Thyroid gland (tissue), 4 donors: ENCODE measurements around the gene CCDC9B.
A peak's percentile ranks its signal among the peaks of the same experiment; 100 is the strongest.

Source experiments
- POLR2A ChIP-seq, 2 donors: fragments of 450-650 bp; IDR thresholded peaks; one replicate each; pipeline ENCODE4 v1.6.1; 2017; ENCODE audit warnings: antibody characterized with exemption in 2 of 2, mild to moderate bottlenecking in 2 of 2, moderate library complexity in 1 of 2
- TF ChIP-seq, protein P1 (sequence below), 6 experiments: fragments of 200-600 bp in 3 of 6; fragments of 450-650 bp in 3 of 6; sonication (generic) in 3 of 6; IDR thresholded peaks; one replicate each; pipeline ENCODE4 v1.5.1; 2016 to 2019; ENCODE audit warnings: antibody characterized with exemption in 6 of 6, mild to moderate bottlenecking in 2 of 6, inconsistent platforms in 1 of 6, moderate library complexity in 1 of 6

DNA sequence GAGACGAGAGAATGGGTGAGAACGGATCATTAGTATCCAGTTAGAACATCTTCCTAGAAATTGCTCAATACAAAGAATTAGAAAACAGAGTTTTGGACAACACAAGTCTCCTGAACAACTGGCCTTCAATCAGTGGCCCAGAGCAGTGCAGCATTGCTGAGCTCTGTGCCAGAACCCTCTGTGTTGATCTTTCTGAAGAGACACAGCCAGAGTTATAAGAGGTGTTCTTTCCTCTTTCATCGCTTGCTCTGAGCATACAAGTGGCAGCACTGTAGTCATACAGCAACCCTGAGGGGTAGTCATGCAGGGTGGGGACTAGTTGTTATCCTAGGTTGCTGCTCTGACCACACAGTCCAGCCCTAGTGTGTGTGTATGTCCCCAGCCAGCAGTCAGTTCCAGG, 45.7 kb upstream of the CCDC9B start:
- TF ChIP-seq, protein P1, sequence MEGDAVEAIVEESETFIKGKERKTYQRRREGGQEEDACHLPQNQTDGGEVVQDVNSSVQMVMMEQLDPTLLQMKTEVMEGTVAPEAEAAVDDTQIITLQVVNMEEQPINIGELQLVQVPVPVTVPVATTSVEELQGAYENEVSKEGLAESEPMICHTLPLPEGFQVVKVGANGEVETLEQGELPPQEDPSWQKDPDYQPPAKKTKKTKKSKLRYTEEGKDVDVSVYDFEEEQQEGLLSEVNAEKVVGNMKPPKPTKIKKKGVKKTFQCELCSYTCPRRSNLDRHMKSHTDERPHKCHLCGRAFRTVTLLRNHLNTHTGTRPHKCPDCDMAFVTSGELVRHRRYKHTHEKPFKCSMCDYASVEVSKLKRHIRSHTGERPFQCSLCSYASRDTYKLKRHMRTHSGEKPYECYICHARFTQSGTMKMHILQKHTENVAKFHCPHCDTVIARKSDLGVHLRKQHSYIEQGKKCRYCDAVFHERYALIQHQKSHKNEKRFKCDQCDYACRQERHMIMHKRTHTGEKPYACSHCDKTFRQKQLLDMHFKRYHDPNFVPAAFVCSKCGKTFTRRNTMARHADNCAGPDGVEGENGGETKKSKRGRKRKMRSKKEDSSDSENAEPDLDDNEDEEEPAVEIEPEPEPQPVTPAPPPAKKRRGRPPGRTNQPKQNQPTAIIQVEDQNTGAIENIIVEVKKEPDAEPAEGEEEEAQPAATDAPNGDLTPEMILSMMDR (IDR thresholded peaks at IDR 0.05), result no peak
- TF ChIP-seq POLR2A (IDR thresholded peaks at IDR 0.05), result peak in 1 of 2 donors; percentile 87
